ENCODE data around the gene MYO18A.
A peak's percentile ranks its signal among the peaks of the same experiment; 100 is the strongest.

MYO18A gene

DNA sequence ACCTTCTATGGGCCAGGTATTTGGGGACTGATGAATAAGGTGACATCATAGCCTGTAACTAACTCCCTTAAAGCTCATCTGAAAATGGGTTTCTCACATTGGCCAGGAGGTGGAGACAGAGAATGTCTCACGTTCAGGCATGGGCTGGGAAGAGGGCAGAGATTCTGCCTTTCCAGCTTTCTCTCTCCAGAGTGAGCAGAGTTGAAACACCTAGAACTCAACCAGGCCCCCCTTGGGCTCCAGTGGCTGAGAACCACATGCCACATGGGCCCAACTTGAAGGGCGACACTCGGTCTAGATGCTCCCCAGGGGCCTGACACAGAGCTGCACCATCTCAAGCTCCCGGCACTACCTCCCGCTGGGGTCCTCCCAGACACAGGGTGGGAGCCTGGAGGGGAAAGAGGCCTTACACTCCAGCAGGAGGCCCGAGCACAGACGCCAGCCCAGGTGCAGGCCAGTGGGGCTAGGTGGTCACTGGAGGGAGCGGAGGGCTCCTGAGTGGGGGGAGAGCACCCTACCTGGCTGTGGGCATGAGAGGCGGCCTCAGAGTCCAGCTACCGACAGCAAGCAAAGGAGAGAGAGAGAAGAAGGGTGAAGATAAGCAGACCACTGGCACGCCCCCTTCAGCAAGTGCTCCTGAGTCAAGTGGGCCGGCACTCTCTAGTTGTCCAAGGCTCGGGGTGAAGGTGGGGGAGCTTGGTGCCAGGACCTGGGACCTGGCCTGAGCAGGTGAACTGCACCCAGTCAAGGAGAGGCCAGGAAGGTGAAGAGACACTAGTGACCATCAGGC is 55.9 kb downstream of the MYO18A start:
- DNase-seq (ENCODE audit: low read depth): peak; percentile 85

GRCh38 chr17:29123111-29123510 is 57.1 kb downstream of the MYO18A start:
- no peak for DNase-seq (ENCODE audit: low read depth)

DNA sequence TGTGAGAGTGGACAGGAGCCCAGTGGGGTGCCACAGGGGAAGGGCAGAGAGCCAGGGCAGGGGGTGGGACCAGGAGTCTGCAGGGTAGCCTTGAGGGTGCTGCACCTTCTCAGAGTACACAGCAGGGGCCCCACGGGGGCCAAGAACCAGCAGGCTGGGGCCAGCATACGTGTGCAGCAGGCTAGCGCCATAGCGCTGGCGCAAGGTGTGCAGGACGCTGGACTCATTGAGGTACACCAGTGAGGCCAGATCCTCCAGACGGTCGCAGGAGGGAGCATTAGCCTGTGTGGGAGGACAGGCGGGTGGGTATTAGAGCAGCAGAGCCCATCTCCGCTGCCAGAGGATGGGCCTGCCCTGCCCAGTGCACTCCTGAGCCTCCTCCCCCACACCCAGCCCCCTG is 58.8 kb downstream of the MYO18A start:
- DNase-seq (ENCODE audit: low read depth): no peak

DNA sequence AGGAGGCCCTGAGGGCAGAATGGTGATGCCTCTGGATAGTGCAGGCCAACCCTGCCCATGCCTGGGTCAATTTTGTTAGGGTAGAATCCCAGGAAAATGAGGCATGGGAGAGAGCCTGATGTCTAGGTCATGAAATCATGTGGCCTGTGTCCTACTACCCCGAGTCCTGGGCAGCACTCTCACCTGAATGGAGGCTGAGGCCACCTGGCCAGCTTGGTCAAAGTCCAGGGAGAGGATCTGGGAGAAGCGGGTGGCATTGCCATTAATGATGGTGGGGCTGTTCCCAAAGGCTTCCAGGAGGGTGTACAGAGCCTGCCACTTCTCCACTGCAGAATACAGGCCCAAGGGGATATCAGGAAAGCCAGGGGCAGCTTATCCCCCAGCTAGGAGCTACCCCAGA is 59.8 kb downstream of the MYO18A start:
- no peak for DNase-seq (ENCODE audit: low read depth)

GRCh38 chr17:29119265-29119664 is 60.9 kb downstream of the MYO18A start:
- no peak for DNase-seq (ENCODE audit: low read depth)

GRCh38 chr17:29116804-29117753 is 63.1 kb downstream of the MYO18A start:
- peak; percentile 71 for DNase-seq (ENCODE audit: low read depth)

DNA sequence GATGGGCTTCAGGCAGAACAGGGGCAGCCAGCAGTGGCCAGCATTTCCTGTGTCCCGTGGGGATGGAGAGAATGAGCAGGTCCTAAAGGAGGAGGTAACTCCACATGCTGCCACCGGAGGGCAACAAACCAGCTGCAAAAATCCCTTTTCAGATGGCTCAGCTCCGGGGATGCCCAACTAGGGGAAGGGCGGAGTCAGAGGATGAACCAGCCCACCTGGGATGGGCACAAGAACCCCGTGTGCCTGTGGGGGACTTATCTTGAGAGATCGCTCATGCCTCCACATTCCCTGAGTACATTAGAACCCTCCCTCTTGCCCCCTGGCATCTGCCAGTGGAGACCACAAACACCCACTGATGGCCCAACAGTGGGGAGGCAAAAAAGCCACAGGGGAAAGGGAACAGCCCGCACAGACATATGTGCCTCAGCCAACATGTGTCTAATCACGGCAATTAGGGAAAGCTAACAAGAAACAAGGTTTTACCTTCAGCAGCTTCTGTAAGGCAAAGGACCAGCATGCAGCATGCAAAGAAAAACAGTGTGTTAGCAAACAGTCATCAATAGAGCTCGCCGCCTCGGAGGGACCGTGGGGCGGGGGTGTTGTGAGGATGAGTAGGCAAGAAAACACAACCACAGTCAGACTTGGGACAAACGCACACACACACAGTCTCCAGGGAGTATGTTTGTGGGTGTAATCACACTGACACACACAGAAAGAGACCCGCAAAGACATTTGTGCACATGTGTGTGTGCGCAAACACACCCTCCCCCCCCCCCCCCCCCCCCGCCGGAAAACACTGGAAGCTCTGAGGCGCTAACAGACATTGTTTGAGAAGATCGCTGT is 64.0 kb downstream of the MYO18A start:
- DNase-seq (ENCODE audit: low read depth): peak; percentile 80

DNA sequence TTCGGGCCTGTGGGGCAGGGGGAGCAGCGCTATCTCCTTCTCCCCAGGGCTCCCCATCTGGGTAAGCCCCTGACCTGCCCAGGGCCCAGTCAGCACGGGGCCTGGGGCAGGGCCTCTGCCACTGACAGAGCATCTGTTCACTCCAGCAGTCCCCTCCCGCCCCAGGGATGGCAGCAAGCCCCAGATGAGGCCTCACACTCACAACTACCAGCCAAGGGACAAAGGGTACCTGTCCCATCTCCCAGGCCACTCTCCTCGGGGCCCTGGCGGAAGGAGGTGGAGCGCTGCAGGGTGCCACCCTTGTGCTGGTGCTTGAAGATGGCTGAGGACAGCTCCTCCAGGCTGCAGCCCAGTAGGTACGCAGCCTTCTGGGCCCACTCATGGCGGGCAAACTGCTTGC is 64.8 kb downstream of the MYO18A start:
- no peak for DNase-seq (ENCODE audit: low read depth)

- no peak for DNase-seq (ENCODE audit: low read depth)
These were observed 66.1 kb downstream of the MYO18A start for GRCh38 chr17:29114141-29114540.

DNA sequence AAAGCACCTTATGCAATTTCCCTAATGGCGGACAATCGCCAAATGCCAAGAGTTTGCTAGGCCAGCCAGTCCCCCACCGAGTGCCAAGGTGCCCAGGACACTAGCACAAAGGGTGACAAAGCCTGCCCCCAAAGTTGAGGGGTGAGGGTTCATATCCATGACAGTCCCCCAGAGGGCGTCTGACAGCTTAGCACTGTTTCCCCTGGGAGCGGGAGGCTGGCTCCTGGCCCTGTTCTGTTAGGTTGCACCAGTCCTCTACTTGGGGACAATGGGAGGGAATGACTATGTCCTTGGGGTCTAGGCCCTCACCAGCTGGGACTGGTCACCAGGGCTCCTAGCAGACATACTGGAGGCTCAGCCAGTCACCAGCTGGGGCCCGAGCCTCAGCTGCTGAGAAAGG is 66.9 kb downstream of the MYO18A start:
- DNase-seq (ENCODE audit: low read depth): no peak

GRCh38 chr17:29112771-29113295 is 67.4 kb downstream of the MYO18A start:
- DNase-seq (ENCODE audit: low read depth): no peak

GRCh38 chr17:29111816-29112499 is 68.2 kb downstream of the MYO18A start:
- DNase-seq (ENCODE audit: low read depth): peak; percentile 71

- DNase-seq (ENCODE audit: low read depth): no peak
These were observed 69.8 kb downstream of the MYO18A start for GRCh38 chr17:29110372-29110757.

DNA sequence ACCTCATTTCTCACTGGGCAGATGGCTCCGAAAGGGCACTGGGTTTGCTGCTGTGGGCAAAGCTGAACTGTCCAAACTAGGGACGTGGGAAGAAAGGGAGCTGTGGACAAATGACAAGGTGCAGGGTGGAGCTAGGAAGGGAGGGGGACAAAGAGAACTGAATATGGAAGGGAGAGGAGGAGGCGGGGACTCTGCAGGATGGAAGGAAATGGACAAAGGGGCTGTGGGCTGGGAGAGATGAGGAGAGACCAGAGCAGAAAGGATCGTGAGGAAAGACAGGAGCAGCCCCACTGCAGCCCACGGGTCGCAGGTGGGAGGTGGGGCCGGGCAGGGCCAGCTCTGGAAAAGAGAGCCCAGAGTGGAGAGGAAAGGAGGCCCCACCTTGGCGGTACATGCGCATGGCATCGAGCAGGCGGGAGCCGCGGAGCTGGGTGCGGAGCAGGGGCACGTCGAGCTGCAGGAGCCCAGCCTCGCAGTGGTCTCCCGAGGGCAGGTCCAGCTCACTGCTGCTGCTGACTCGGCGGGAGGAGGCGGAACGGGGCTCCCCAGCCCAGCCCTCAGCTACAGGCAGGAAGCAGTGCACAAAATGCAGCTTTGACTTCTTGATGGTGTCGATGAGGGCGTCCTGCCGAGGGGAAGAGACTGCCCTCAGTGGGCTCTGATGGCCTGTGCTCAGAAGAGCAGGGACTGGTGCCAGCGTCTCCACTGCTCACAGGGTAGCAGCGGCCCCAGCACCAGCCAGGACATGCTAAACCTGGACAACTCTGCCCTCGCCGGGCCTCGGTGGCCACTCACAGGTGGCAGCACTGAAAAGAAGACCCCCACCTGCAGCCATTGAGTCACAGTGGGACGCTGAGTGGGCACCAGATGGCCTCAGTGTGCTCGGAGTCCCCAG is 70.5 kb downstream of the MYO18A start:
- no peak for DNase-seq (ENCODE audit: low read depth)

GRCh38 chr17:29108823-29109476 is 71.2 kb downstream of the MYO18A start:
- no peak for DNase-seq (ENCODE audit: low read depth)

GRCh38 chr17:29107933-29108822 is 72.0 kb downstream of the MYO18A start:
- peak; percentile 47 for DNase-seq (ENCODE audit: low read depth)

DNA sequence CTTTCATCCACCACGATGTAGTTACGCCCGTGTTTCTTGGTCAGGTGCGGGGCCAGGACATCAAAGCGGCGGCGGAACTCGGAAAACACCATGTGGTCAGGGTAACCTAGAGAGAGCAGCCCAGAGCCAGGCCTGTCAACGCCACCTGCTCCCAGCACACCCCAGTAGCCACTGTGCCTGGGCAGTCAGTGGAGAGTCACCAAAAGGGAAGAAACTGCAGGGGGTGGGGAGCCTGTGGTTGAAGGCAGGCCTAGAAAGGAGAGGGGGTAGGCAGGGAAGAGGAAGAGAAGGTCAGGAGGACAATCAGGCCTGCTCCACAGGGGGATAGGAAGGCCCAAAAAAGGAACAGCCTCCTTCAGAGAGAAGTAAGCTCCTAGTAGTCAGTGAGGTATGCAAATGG is 73.1 kb downstream of the MYO18A start:
- DNase-seq (ENCODE audit: low read depth): no peak

GRCh38 chr17:29103341-29103740 is 76.9 kb downstream of the MYO18A start:
- no peak for DNase-seq (ENCODE audit: low read depth)

DNA sequence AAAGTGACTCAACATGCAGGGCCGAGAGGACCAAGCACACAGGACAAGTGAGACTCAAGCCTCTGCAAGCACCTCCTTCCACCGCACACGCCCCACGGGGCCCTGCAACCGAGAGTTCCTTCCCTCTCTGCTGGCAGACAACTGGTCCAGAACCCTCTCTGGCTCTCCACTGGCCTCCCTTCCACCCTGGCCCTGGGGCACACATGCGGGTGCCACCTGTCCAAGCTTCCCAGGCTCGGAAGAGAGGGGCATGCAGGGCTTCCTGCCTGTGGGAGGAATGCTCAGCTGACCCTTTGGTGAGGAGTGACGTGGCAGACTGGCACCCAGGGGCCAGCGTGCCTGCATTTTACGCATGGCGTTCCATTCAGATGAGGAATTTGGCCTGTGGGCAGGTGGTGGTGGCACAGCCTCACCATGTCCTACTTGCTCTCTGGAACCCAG is 77.4 kb downstream of the MYO18A start:
- DNase-seq (ENCODE audit: low read depth): peak; percentile 74
